ENCODE measurements around the gene PLEKHG4.

- TF ChIP-seq CTCF (IDR thresholded peaks at IDR 0.05) (no peak), POLR2AphosphoS5 (IDR thresholded peaks at IDR 0.05) (no peak)
Observed at GRCh38 chr16:67248073-67248400, 31.3 kb upstream of the PLEKHG4 start.
